DOHH2 (cell line): ENCODE results near the gene NFRKB.
A peak's percentile ranks its signal among the peaks of the same experiment; 100 is the strongest.

Experiments
- H3F3A ChIP-seq: fragments of 200-600 bp; sonication (generic), shearing (Covaris generic); 2 replicates; pipeline ENCODE4 v1.6.0; 2016; ENCODE audit warnings: antibody characterized with exemption, mild to moderate bottlenecking; ENCODE audit not compliant: control insufficient read depth, insufficient read depth
- H3K27ac ChIP-seq: fragments of 200-600 bp; sonication (generic); 2 replicates; pipeline ENCODE4 v1.5.1; 2014; ENCODE audit warnings: low read depth, mild to moderate bottlenecking, low read length, moderate library complexity
- H3K27me3 ChIP-seq: fragments of 200-600 bp; sonication (generic); 2 replicates; pipeline ENCODE4 v1.6.1; 2014; ENCODE audit warnings: mild to moderate bottlenecking, low read length, mixed read lengths; ENCODE audit not compliant: control insufficient read depth
- H3K36me3 ChIP-seq: fragments of 200-600 bp; sonication (generic); 2 replicates; pipeline ENCODE4 v1.6.1; 2014; ENCODE audit warnings: mild to moderate bottlenecking, low read length, moderate library complexity, mixed read lengths; ENCODE audit not compliant: control insufficient read depth
- H3K4me1 ChIP-seq: fragments of 200-600 bp; sonication (generic); 2 replicates; pipeline ENCODE4 v1.6.1; 2014; ENCODE audit warnings: mild to moderate bottlenecking, low read length, mixed read lengths; ENCODE audit not compliant: control insufficient read depth
- H3K4me2 ChIP-seq: fragments of 200-600 bp; sonication (generic); 2 replicates; pipeline ENCODE4 v1.6.0; 2014; ENCODE audit warnings: mild to moderate bottlenecking, low read length, moderate library complexity
- H3K4me3 ChIP-seq: fragments of 200-600 bp; sonication (generic); 2 replicates; pipeline ENCODE4 v1.5.1; 2014; ENCODE audit warnings: mild to moderate bottlenecking, low read length, mixed read lengths
- H3K79me2 ChIP-seq: fragments of 200-600 bp; sonication (generic); 2 replicates; pipeline ENCODE4 v1.6.1; 2014; ENCODE audit warnings: mild to moderate bottlenecking, low read length, mixed read lengths; ENCODE audit not compliant: control insufficient read depth
- H3K9me2 ChIP-seq: fragments of 200-600 bp; sonication (generic); replicated peaks from 2 replicates; pipeline ENCODE4 v1.6.1; 2014; ENCODE audit warnings: mild to moderate bottlenecking, low read length, mixed read lengths; ENCODE audit not compliant: control insufficient read depth
- H3K9me3 ChIP-seq: fragments of 200-600 bp; sonication (generic); 2 replicates; pipeline ENCODE4 v1.6.1; 2014; ENCODE audit warnings: antibody characterized with exemption, low read length, mixed read lengths; ENCODE audit not compliant: control insufficient read depth, insufficient read depth
- H4K20me1 ChIP-seq: fragments of 200-600 bp; sonication (generic); 2 replicates; pipeline ENCODE4 v1.6.0; 2014; ENCODE audit warnings: low read depth, mild to moderate bottlenecking, antibody characterized with exemption, low read length, moderate library complexity; ENCODE audit not compliant: control insufficient read depth, insufficient read depth
- EZH2phosphoT487 ChIP-seq: fragments of 200-600 bp; sonication (generic); IDR thresholded peaks from 2 replicates; pipeline ENCODE4 v1.6.1; 2017; ENCODE audit warnings: borderline replicate concordance, mild to moderate bottlenecking, antibody characterized with exemption, low read length, moderate library complexity, mixed read lengths
- TF ChIP-seq, protein P1 (sequence below): fragments of 200-600 bp; sonication (generic); IDR thresholded peaks from one replicate; pipeline ENCODE4 v1.5.1; 2014; ENCODE audit warnings: antibody characterized with exemption, mild to moderate bottlenecking, low read depth, low read length; ENCODE audit not compliant: poor library complexity, severe bottlenecking

The NFRKB gene

DNA sequence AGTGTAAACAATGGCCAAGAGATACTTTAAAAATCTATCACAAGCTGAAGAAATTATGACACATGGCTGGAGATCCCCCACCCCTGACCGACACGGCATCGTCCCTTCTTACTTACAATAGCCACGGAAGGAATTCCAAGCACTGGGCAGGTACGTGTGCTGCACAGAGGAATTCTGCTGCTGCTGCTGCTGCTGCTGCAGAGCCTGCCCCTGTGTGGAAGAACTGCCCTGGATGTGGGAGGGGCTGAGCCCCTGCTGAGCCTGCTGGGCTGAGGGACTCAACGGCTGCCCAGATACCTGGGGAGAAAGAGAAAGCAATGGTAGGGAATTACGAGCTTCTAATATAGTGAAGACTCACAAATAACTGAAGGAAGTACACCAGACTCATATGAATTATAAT lies 15.0 kb upstream of the NFRKB start:
- H3K79me2 ChIP-seq = no peaks in the 10 kb centered on the region
- H3K4me2 ChIP-seq = no peak overlapping the region
- H3K9me3 ChIP-seq = no peaks in the 10 kb centered on the region
- no peaks in the 10 kb centered on the region for H4K20me1 ChIP-seq
- no peaks in the 10 kb centered on the region for H3K9me2 ChIP-seq
- no peak overlapping the region for H3K4me3 ChIP-seq
- no peaks in the 10 kb centered on the region for H3F3A ChIP-seq
- H3K27me3 ChIP-seq = no peaks in the 10 kb centered on the region
- H3K4me1 ChIP-seq = no peaks in the 10 kb centered on the region
- H3K27ac ChIP-seq = no peak overlapping the region
- H3K36me3 ChIP-seq = peaks cover 89% of the 10 kb centered on the region
- no peak for TF ChIP-seq EZH2phosphoT487
- TF ChIP-seq, protein P1, sequence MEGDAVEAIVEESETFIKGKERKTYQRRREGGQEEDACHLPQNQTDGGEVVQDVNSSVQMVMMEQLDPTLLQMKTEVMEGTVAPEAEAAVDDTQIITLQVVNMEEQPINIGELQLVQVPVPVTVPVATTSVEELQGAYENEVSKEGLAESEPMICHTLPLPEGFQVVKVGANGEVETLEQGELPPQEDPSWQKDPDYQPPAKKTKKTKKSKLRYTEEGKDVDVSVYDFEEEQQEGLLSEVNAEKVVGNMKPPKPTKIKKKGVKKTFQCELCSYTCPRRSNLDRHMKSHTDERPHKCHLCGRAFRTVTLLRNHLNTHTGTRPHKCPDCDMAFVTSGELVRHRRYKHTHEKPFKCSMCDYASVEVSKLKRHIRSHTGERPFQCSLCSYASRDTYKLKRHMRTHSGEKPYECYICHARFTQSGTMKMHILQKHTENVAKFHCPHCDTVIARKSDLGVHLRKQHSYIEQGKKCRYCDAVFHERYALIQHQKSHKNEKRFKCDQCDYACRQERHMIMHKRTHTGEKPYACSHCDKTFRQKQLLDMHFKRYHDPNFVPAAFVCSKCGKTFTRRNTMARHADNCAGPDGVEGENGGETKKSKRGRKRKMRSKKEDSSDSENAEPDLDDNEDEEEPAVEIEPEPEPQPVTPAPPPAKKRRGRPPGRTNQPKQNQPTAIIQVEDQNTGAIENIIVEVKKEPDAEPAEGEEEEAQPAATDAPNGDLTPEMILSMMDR = no peak

DNA sequence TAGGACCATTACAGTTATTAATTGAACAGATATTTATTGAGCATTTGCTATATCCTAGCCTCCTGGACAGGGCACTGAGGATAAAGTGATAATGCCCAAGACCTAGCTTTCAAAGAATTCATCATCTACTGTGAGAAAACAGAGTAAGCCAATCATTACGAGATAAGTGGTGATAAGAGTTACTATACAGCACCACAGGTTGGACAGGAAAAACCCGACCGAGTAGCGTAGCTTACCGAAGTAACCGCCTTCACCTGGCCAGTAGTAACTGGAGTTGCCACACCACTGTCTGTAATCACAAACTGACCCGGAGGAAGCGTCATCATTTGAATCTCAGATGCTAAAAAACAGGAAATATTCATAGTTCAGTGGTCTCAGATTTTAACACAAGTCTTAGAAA lies 10.0 kb upstream of the NFRKB start:
- H3K79me2 ChIP-seq = no peaks in the 10 kb centered on the region
- no peaks in the 10 kb centered on the region for H3K9me3 ChIP-seq
- TF ChIP-seq, protein P1 = no peak
- no peak for TF ChIP-seq EZH2phosphoT487
- no peaks in the 10 kb centered on the region for H3K27me3 ChIP-seq
- H3K4me2 ChIP-seq = no peak overlapping the region
- H3K27ac ChIP-seq = no peak overlapping the region
- no peaks in the 10 kb centered on the region for H4K20me1 ChIP-seq
- H3K36me3 ChIP-seq = peaks cover 93% of the 10 kb centered on the region
- no peaks in the 10 kb centered on the region for H3K9me2 ChIP-seq
- H3F3A ChIP-seq = no peaks in the 10 kb centered on the region
- no peak overlapping the region for H3K4me3 ChIP-seq
- no peaks in the 10 kb centered on the region for H3K4me1 ChIP-seq

DNA sequence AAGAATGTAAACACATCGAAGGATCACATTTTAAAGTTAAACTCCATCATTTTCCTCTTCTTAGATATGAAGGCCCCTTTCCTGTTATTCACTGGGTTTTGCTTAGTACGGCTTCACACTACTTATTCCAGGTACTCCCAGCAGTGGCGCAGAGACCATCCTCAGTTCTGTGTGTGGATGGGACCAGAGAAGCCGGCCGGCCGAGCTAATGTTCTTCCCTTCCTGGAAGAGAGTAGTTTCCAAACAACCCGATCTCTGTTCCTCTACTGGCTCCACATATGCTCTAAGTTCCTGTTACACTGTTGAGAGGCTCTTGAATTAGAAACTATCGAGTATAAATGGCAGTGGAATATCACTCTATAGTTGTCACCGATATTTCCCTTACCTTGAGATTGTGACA lies 684 bp upstream of the NFRKB start:
- H3K4me3 ChIP-seq = peak overlapping the region; percentile 83
- peaks cover 53% of the 10 kb centered on the region for H3K36me3 ChIP-seq
- H3K4me2 ChIP-seq = peak overlapping the region; percentile 60
- no peak for TF ChIP-seq EZH2phosphoT487
- TF ChIP-seq, protein P1 = no peak
- H3K9me2 ChIP-seq = no peaks in the 10 kb centered on the region
- H3K27ac ChIP-seq = no peak overlapping the region
- peaks cover 34% of the 10 kb centered on the region for H3K79me2 ChIP-seq
- H3F3A ChIP-seq = peaks cover 12% of the 10 kb centered on the region
- peaks cover 19% of the 10 kb centered on the region for H3K4me1 ChIP-seq
- H3K9me3 ChIP-seq = no peaks in the 10 kb centered on the region
- peaks cover 4% of the 10 kb centered on the region; the same call in 1 of the 2 replicates for H4K20me1 ChIP-seq
- no peaks in the 10 kb centered on the region for H3K27me3 ChIP-seq
